Endothelial cell of coronary artery (primary cell): ENCODE measurements around the gene OR2AT4. TPM values are rescaled to one million over a fixed set of nuclear protein-coding genes. Genes with fewer than 3 reads are reported as not detected.

Source experiments
- total RNA-seq: library from RNA; depleted of rRNA; stranded (reverse); fragments of >200 nt; gene quantifications from 2 replicates; pipeline ENCODE4 v1.2.3, GENCODE V29; 2014

OR2AT4 gene
- not detected in 2 replicates for total RNA-seq

DNA sequence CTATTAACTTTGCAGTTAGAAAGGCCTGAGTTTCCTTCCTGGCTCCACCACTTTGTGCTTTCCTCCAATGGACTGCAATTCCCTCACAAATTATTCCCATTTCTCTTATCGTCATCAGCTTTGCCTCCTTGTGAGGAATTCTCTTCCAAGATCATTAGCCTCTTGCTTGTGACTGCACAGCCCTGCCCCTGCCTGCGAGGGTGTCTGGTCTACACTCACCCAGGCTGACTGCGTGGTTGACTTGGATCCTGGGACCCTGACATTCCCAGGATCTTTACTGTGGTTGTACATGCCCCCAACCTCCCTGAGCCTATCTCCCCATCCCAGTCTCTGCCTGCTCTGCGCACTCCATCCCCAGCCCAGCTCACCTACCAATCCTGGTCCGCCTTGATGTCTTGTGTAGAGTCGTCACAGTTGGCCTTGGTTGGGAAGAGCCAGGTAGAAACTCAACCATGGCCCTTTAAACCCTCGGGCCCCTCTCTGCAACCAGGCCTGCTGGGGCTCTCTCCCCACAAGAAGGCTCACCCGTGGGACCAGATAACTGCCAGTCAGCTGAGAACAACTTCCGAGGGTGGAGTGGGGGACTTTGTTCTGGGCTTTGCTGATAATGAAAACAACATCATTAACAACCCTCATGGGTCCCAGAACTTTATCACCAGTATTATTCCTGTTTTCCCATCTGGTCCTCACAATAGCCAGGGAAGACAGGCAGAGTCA, at the start of gene OR2AT4:
Gene OR2AT4, minus strand, starts transcription at position 421 of the 717 bp plus-strand sequence.

Other genes starting within 250 kb of the OR2AT4 start
- 6.8 and 16.1 TPM in 2 replicates for gene XRRA1, start 147.8 kb downstream of the OR2AT4 start, total RNA-seq
- 32.2 and 39.0 TPM in 2 replicates for gene SPCS2, start 147.6 kb downstream of the OR2AT4 start, total RNA-seq
- 5.1 and 6.5 TPM in 2 replicates for gene NEU3, start 107.9 kb downstream of the OR2AT4 start, total RNA-seq
- gene SLCO2B1, start 54.2 kb upstream of the OR2AT4 start, total RNA-seq = 0.09 and 1.2 TPM in 2 replicates
- gene TPBGL, start 143.9 kb upstream of the OR2AT4 start, total RNA-seq = under 0.01 TPM in 1 of 2 replicates, not detected in the other